Renal pelvis (tissue), 4 donors: ENCODE results near the gene USH2A. TPM values are rescaled to one million over a fixed set of nuclear protein-coding genes. Genes with fewer than 3 reads are reported as not detected.

ENCODE experiments used
- DNase-seq: peaks from one replicate; pipeline ENCODE4 v3.0.0-alpha.2; 2013
- polyA plus RNA-seq, 3 donors: library from polyadenylated mRNA; unstranded; fragments of 120-200 nt; gene quantifications; one replicate each; pipeline ENCODE4 v1.2.1, GENCODE V29; 2013; ENCODE audit not compliant: insufficient read length in 3 of 3

The USH2A gene
- polyA plus RNA-seq, 3 donors, result 0.07 to 0.37 (median 0.31) TPM

GRCh38 chr1:215786997-215787396, 636.3 kb downstream of the USH2A start:
- no peak for DNase-seq

GRCh38 chr1:215780641-215781040, 642.6 kb downstream of the USH2A start:
- DNase-seq, result no peak

GRCh38 chr1:215780139-215780538, 643.1 kb downstream of the USH2A start:
- DNase-seq, result no peak

GRCh38 chr1:215779729-215780128, 643.5 kb downstream of the USH2A start:
- DNase-seq, result no peak

- DNase-seq, result no peak
Observed at GRCh38 chr1:215777370-215777925, 645.8 kb downstream of the USH2A start.

- no peak for DNase-seq
Observed at GRCh38 chr1:215776336-215776735, 646.9 kb downstream of the USH2A start.

- DNase-seq, result no peak
Observed at GRCh38 chr1:215772151-215772550, 651.1 kb downstream of the USH2A start.

GRCh38 chr1:215768303-215768702, 654.9 kb downstream of the USH2A start:
- DNase-seq, result no peak

- no peak for DNase-seq
Observed at GRCh38 chr1:215767761-215768160, 655.5 kb downstream of the USH2A start.

- DNase-seq, result no peak
Observed at GRCh38 chr1:215766521-215766920, 656.7 kb downstream of the USH2A start.

- DNase-seq, result no peak
Observed at GRCh38 chr1:215765833-215766232, 657.4 kb downstream of the USH2A start.

- no peak for DNase-seq
Observed at GRCh38 chr1:215761446-215761845, 661.8 kb downstream of the USH2A start.

- no peak for DNase-seq
Observed at GRCh38 chr1:215754112-215754511, 669.1 kb downstream of the USH2A start.

- no peak for DNase-seq
Observed at GRCh38 chr1:215749414-215749813, 673.8 kb downstream of the USH2A start.

GRCh38 chr1:215748431-215748830, 674.8 kb downstream of the USH2A start:
- DNase-seq, result no peak

- no peak for DNase-seq
Observed at GRCh38 chr1:215744419-215744818, 678.8 kb downstream of the USH2A start.

GRCh38 chr1:215739025-215739424, 684.2 kb downstream of the USH2A start:
- no peak for DNase-seq

- DNase-seq, result no peak
Observed at GRCh38 chr1:215731699-215732098, 691.5 kb downstream of the USH2A start.

GRCh38 chr1:215730600-215730999, 692.6 kb downstream of the USH2A start:
- no peak for DNase-seq

GRCh38 chr1:215728169-215728568, 695.1 kb downstream of the USH2A start:
- DNase-seq, result no peak

GRCh38 chr1:215720126-215720525, 703.1 kb downstream of the USH2A start:
- DNase-seq, result peak; percentile 8

GRCh38 chr1:215719552-215719951, 703.7 kb downstream of the USH2A start:
- DNase-seq, result no peak

- DNase-seq, result no peak
Observed at GRCh38 chr1:215718575-215719287, 704.5 kb downstream of the USH2A start.
